Ovary (tissue), 9 donors: Measurements from ENCODE around the gene CHURC1. TPM values are rescaled to one million over a fixed set of nuclear protein-coding genes. Genes with fewer than 3 reads are reported as not detected.

Source experiments
- DNase-seq, 5 donors: peaks; one replicate each; pipeline ENCODE4 v3.0.0-alpha.2; 2019 to 2020
- H3K27ac ChIP-seq, 2 donors: fragments of 200-600 bp; one replicate each; pipeline versions ENCODE4 v1.5.1 to v1.8.0; 2019 to 2022
- H3K27me3 ChIP-seq: fragments of 200-600 bp; one replicate; pipeline ENCODE4 v1.8.0; 2022
- H3K36me3 ChIP-seq: fragments of 200-600 bp; sonication (generic); one replicate; pipeline ENCODE4 v1.5.1; 2019
- H3K4me1 ChIP-seq: one replicate; pipeline ENCODE4 v1.8.1; 2013; ENCODE audit warnings: mild to moderate bottlenecking, moderate library complexity; ENCODE audit not compliant: insufficient read depth
- H3K4me3 ChIP-seq: fragments of 200-600 bp; sonication (generic); one replicate; pipeline ENCODE4 v1.5.1; 2017
- H3K9me3 ChIP-seq, 2 donors: fragments of 200-600 bp in 1 of 2; sonication (generic) in 1 of 2; one replicate each; pipeline versions ENCODE4 v1.5.1 to v1.8.1; 2013 to 2019; ENCODE audit warnings: mild to moderate bottlenecking in 1 of 2, moderate library complexity in 1 of 2
- CTCF ChIP-seq, 3 donors: fragments of 450-650 bp in 2 of 3; fragments of 200-600 bp in 1 of 3; IDR thresholded peaks; one replicate each; pipeline versions ENCODE4 v1.5.1 to v1.8.0; 2016 to 2022; ENCODE audit warnings: antibody characterized with exemption in 3 of 3, mild to moderate bottlenecking in 1 of 3
- EP300 ChIP-seq: sonication (generic); formaldehyde crosslinking; IDR thresholded peaks from one replicate; pipeline ENCODE4 v1.6.1; 2017; ENCODE audit warnings: antibody characterized with exemption
- POLR2A ChIP-seq: fragments of 450-650 bp; IDR thresholded peaks from one replicate; pipeline ENCODE4 v1.6.1; 2017; ENCODE audit warnings: antibody characterized with exemption, mild to moderate bottlenecking, moderate library complexity
- WGBS, 3 donors: extraction: QIAGEN DNeasy Blood & Tissue Kit in 1 of 3; methylation state at CpG; one replicate each; pipeline versions ENCODE4 v1.1.5 to v1.1.7; 2013 to 2017; 5-methylcytosine and 5-hydroxymethylcytosine counted together
- intact Hi-C, 4 donors: fragments of 100-400 bp; cut with DNase I; formaldehyde crosslinking; loops; one replicate each; pipeline versions ENCODE4 v1.11.0 to v1.15.1; 2022 to 2023
- polyA plus RNA-seq, 2 donors: library from polyadenylated mRNA; stranded (reverse); fragments of 200-250 nt in 1 of 2; fragments of 350-450 nt in 1 of 2; fragmentation: Illumina TruSeq in 1 of 2; extraction: RNeasy Lipid Tissue Mini Kit (QIAGEN cat#74804) in 1 of 2; gene quantifications; one replicate each; pipeline ENCODE4 v1.2.3, GENCODE V29; 2013 to 2014
- total RNA-seq, 7 donors: library from RNA; depleted of rRNA in 2 of 7; stranded (reverse); fragments of >200 nt in 2 of 7; fragmentation: NEBNext Ultra II Directional in 3 of 7; extraction: Animal tissue kit (Norgen Biotek cat#: 25700) in 3 of 7; gene quantifications; one replicate each; pipeline versions ENCODE4 v1.1.0 to v1.2.4, GENCODE V29; 2016 to 2023
- donor health status: DM: no; HTN: no; CAD: no; lungs with moderate emphysema.
- donor health status: DM: no; HTN: no; CAD: no.
- donor health status: Bipolar disorder and iron deficiency.
- donor health status: DM: yes; HTN: yes; CAD: no.
- donor health status: DM: no; HTN: no; CAD: no.
- donor health status: DM: yes; HTN: yes; CAD: no.

CHURC1 gene
- total and polyA plus RNA-seq, 9 donors = 50.1 to 126 (median 66.8) TPM

DNA sequence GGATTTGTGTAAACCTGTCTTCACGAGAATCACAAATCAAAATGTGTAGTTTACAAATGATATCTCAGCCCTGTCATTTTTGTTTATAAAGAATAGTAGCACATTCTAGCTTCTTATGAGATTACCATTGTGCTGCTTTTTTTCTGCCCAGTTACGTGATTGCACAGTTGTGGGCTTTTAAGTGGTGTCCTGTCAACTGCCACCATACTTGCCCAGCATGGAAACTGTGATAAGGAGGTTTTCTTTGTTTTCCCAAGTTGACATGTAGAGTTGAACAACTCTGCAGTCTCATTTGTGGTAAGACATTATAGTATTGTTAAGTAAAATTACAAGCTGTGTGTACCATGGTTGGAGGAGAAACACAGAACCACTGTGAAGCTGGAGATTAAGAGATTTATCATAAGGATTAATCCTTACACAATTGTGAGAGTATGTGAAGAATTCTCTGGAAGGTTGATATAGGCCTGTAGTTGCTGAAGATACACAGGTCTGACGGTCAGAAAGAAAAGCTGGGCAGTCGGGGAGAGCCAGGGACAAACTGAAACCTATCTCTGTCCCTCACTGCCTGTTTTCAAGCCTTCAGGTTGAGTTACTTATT, 12.2 kb downstream of the CHURC1 start:
- Histone ChIP-seq H3K27me3 (no peaks in the 10 kb centered on the region), H3K36me3 (no peaks in the 10 kb centered on the region), H3K4me3 (no peak overlapping the region), H3K4me1 (peaks cover 8% of the 10 kb centered on the region), H3K27ac (no peak overlapping the region), H3K9me3 (no peaks in the 10 kb centered on the region)
- TF ChIP-seq EP300 (no peak), CTCF (IDR thresholded peaks at IDR 0.05) (no peak), POLR2A (no peak)
- intact Hi-C loops = no loop called here
- 61 to 80% (median 77%) methylated on average over 4 of the region's 4 CpGs for WGBS, 3 donors
- DNase-seq = no peak

- TF ChIP-seq EP300 (no peak), CTCF (IDR thresholded peaks at IDR 0.05) (no peak), POLR2A (no peak)
- no peaks in the 10 kb centered on the region for H3K9me3 ChIP-seq
- intact Hi-C loops = no loop called here
- WGBS, 3 donors = 78 to 95% (median 80%) methylated on average over 3 of the region's 3 CpGs
- H3K4me3 ChIP-seq = no peak overlapping the region
- no peaks in the 10 kb centered on the region for H3K36me3 ChIP-seq
- H3K27me3 ChIP-seq = no peaks in the 10 kb centered on the region
- H3K27ac ChIP-seq = no peak overlapping the region
- H3K4me1 ChIP-seq = peaks cover 8% of the 10 kb centered on the region
- DNase-seq = no peak
Measured at GRCh38 chr14:64927031-64927430, 12.8 kb downstream of the CHURC1 start.

GRCh38 chr14:64928239-64929013, 14.2 kb downstream of the CHURC1 start:
- H3K9me3 ChIP-seq = no peaks in the 10 kb centered on the region
- no peak for TF ChIP-seq POLR2A
- TF ChIP-seq EP300 = no peak
- no peak for TF ChIP-seq CTCF (IDR thresholded peaks at IDR 0.05)
- DNase-seq = no peak
- no peak overlapping the region for H3K27ac ChIP-seq
- H3K36me3 ChIP-seq = no peaks in the 10 kb centered on the region
- no peaks in the 10 kb centered on the region for H3K27me3 ChIP-seq
- intact Hi-C loops = no loop called here
- no peak overlapping the region for H3K4me3 ChIP-seq
- H3K4me1 ChIP-seq = peaks cover 8% of the 10 kb centered on the region
- 77 to 81% (median 79%) methylated on average over 7 of the region's 7 CpGs for WGBS, 3 donors

DNA sequence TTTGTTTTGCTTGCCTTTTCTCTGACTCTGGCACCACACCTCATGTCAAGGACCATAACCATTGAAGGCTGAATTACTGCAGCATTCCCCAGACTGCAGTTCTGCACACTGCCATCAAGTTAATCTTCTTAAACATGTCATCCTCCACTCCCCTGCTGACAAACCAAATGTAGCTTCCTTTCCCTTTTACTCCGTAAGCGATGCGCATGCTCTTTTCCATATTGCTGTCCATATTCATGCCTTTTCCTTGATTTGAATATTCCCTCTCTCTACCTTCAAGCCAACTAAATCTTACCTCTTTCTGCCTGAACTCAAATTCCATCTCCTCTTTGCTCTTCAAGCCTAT, 14.7 kb downstream of the CHURC1 start:
- no peak overlapping the region for H3K27ac ChIP-seq
- 92 to 99% (median 95%) methylated on average over 3 of the region's 3 CpGs for WGBS, 3 donors
- TF ChIP-seq CTCF (IDR thresholded peaks at IDR 0.05) = no peak
- no peak for TF ChIP-seq POLR2A
- TF ChIP-seq EP300 = no peak
- H3K4me1 ChIP-seq = peaks cover 9% of the 10 kb centered on the region
- no peak for DNase-seq
- no peaks in the 10 kb centered on the region for H3K27me3 ChIP-seq
- no peak overlapping the region for H3K4me3 ChIP-seq
- no peaks in the 10 kb centered on the region for H3K36me3 ChIP-seq
- no peaks in the 10 kb centered on the region for H3K9me3 ChIP-seq
- intact Hi-C loops = no loop called here
